Activated T-helper 1 cell treated with anti-CD3 and anti-CD28 coated beads, Interleukin-12 subunit alpha, Interleukin-12 subunit beta, Interleukin-2, Interleukin-4 antibody, amounts not matched to agents 30 ng/mL and 10 ng/mL and 1 ng/mL, durations not matched to agents 14 hours and 24 hours and 36 hours (primary cell): ENCODE results near the gene AGAP1. TPM values are rescaled to one million over a fixed set of nuclear protein-coding genes. Genes with fewer than 3 reads are reported as not detected.

Experiments
- DNase-seq: peaks from one replicate; pipeline ENCODE4 v3.0.0; 2021; ENCODE audit warnings: low spot score
- H3K27ac Mint-ChIP-seq: one replicate; pipeline ENCODE4 v1.8.0; 2021; ENCODE audit warnings: mild to moderate bottlenecking, mixed read lengths
- H3K27me3 Mint-ChIP-seq: one replicate; pipeline ENCODE4 v1.8.0; 2022; ENCODE audit warnings: mild to moderate bottlenecking, moderate library complexity, mixed read lengths; ENCODE audit not compliant: insufficient read depth
- H3K36me3 Mint-ChIP-seq: one replicate; pipeline ENCODE4 v1.8.0; 2021; ENCODE audit warnings: low read depth, mixed read lengths
- H3K4me1 Mint-ChIP-seq: one replicate; pipeline ENCODE4 v1.8.0; 2021; ENCODE audit warnings: low read depth, mixed read lengths
- H3K4me3 Mint-ChIP-seq: one replicate; pipeline ENCODE4 v1.8.0; 2021; ENCODE audit warnings: mild to moderate bottlenecking, moderate library complexity, mixed read lengths
- H3K9me3 Mint-ChIP-seq: one replicate; pipeline ENCODE4 v1.8.0; 2021; ENCODE audit warnings: mixed read lengths
- intact Hi-C: fragments of 100-400 bp; cut with micrococcal nuclease; formaldehyde crosslinking; loops from one replicate; pipeline ENCODE4 v1.15.1; 2024
- total RNA-seq: library from RNA; stranded (reverse); gene quantifications from 2 replicates; pipeline ENCODE4 v1.2.3, GENCODE V29; 2022

The AGAP1 gene
- total RNA-seq, 1 donor from 2014 or later: 2.0 TPM

GRCh38 chr2:235634435-235635158 lies 140.8 kb downstream of the AGAP1 start:
- H3K27ac Mint-ChIP-seq: no peak overlapping the region
- H3K4me1 Mint-ChIP-seq: no peaks in the 10 kb centered on the region
- H3K9me3 Mint-ChIP-seq: no peaks in the 10 kb centered on the region
- no peak for DNase-seq
- intact Hi-C loops: no loop called here
- no peaks in the 10 kb centered on the region for H3K27me3 Mint-ChIP-seq
- H3K4me3 Mint-ChIP-seq: no peak overlapping the region
- no peaks in the 10 kb centered on the region for H3K36me3 Mint-ChIP-seq

GRCh38 chr2:235636546-235636945 lies 142.7 kb downstream of the AGAP1 start:
- H3K4me1 Mint-ChIP-seq: no peaks in the 10 kb centered on the region
- no peaks in the 10 kb centered on the region for H3K27me3 Mint-ChIP-seq
- H3K36me3 Mint-ChIP-seq: no peaks in the 10 kb centered on the region
- H3K27ac Mint-ChIP-seq: no peak overlapping the region
- intact Hi-C loops: no loop called here
- no peak overlapping the region for H3K4me3 Mint-ChIP-seq
- H3K9me3 Mint-ChIP-seq: no peaks in the 10 kb centered on the region
- no peak for DNase-seq

- H3K4me1 Mint-ChIP-seq: no peaks in the 10 kb centered on the region
These were observed 144.1 kb downstream of the AGAP1 start for GRCh38 chr2:235637896-235638295.

GRCh38 chr2:235638541-235639427 lies 144.9 kb downstream of the AGAP1 start:
- intact Hi-C loops: no loop called here
- no peaks in the 10 kb centered on the region for H3K4me1 Mint-ChIP-seq
- no peak overlapping the region for H3K27ac Mint-ChIP-seq
- H3K36me3 Mint-ChIP-seq: no peaks in the 10 kb centered on the region
- no peaks in the 10 kb centered on the region for H3K27me3 Mint-ChIP-seq
- H3K9me3 Mint-ChIP-seq: no peaks in the 10 kb centered on the region
- H3K4me3 Mint-ChIP-seq: no peak overlapping the region
- no peak for DNase-seq

More at GRCh38 chr2:235637896-235638295, 144.1 kb downstream of the AGAP1 start:
- no peak overlapping the region for H3K4me3 Mint-ChIP-seq
- intact Hi-C loops: no loop called here
- H3K36me3 Mint-ChIP-seq: no peaks in the 10 kb centered on the region
- no peak for DNase-seq
- no peaks in the 10 kb centered on the region for H3K27me3 Mint-ChIP-seq
- H3K27ac Mint-ChIP-seq: no peak overlapping the region
- H3K9me3 Mint-ChIP-seq: no peaks in the 10 kb centered on the region

- H3K36me3 Mint-ChIP-seq: no peaks in the 10 kb centered on the region
- no peak for DNase-seq
- no peaks in the 10 kb centered on the region for H3K27me3 Mint-ChIP-seq
- intact Hi-C loops: no loop called here
- H3K9me3 Mint-ChIP-seq: no peaks in the 10 kb centered on the region
- H3K4me1 Mint-ChIP-seq: no peaks in the 10 kb centered on the region
- H3K27ac Mint-ChIP-seq: no peak overlapping the region
- H3K4me3 Mint-ChIP-seq: no peak overlapping the region
These were observed 145.6 kb downstream of the AGAP1 start for GRCh38 chr2:235639428-235639773.

GRCh38 chr2:235639885-235640284 lies 146.0 kb downstream of the AGAP1 start:
- no peaks in the 10 kb centered on the region for H3K36me3 Mint-ChIP-seq
- no peaks in the 10 kb centered on the region for H3K9me3 Mint-ChIP-seq
- H3K4me3 Mint-ChIP-seq: no peak overlapping the region
- no peak for DNase-seq
- H3K27ac Mint-ChIP-seq: no peak overlapping the region
- no peaks in the 10 kb centered on the region for H3K4me1 Mint-ChIP-seq
- no peaks in the 10 kb centered on the region for H3K27me3 Mint-ChIP-seq
- intact Hi-C loops: no loop called here

- no peaks in the 10 kb centered on the region for H3K4me1 Mint-ChIP-seq
- no peaks in the 10 kb centered on the region for H3K9me3 Mint-ChIP-seq
- intact Hi-C loops: no loop called here
- no peak overlapping the region for H3K27ac Mint-ChIP-seq
- H3K27me3 Mint-ChIP-seq: no peaks in the 10 kb centered on the region
- H3K36me3 Mint-ChIP-seq: no peaks in the 10 kb centered on the region
- H3K4me3 Mint-ChIP-seq: no peak overlapping the region
- DNase-seq: no peak
These were observed 146.5 kb downstream of the AGAP1 start for GRCh38 chr2:235640377-235640776.

GRCh38 chr2:235640926-235641723 lies 147.3 kb downstream of the AGAP1 start:
- H3K27ac Mint-ChIP-seq: no peak overlapping the region
- H3K4me1 Mint-ChIP-seq: no peaks in the 10 kb centered on the region
- no peaks in the 10 kb centered on the region for H3K36me3 Mint-ChIP-seq
- no peak overlapping the region for H3K4me3 Mint-ChIP-seq
- no peaks in the 10 kb centered on the region for H3K9me3 Mint-ChIP-seq
- intact Hi-C loops: no loop called here
- no peak for DNase-seq
- H3K27me3 Mint-ChIP-seq: no peaks in the 10 kb centered on the region

- no peaks in the 10 kb centered on the region for H3K36me3 Mint-ChIP-seq
- no peak for DNase-seq
- H3K27ac Mint-ChIP-seq: no peak overlapping the region
- no peaks in the 10 kb centered on the region for H3K27me3 Mint-ChIP-seq
- no peaks in the 10 kb centered on the region for H3K9me3 Mint-ChIP-seq
- H3K4me3 Mint-ChIP-seq: no peak overlapping the region
- intact Hi-C loops: no loop called here
- H3K4me1 Mint-ChIP-seq: no peaks in the 10 kb centered on the region
These were observed 148.1 kb downstream of the AGAP1 start for GRCh38 chr2:235641956-235642355.

- Mint-ChIP-seq H3K4me1 (no peaks in the 10 kb centered on the region), H3K36me3 (no peaks in the 10 kb centered on the region), H3K4me3 (no peak overlapping the region), H3K27me3 (no peaks in the 10 kb centered on the region), H3K27ac (no peak overlapping the region), H3K9me3 (no peaks in the 10 kb centered on the region)
- intact Hi-C loops: no loop called here
- DNase-seq: no peak
These were observed 148.7 kb downstream of the AGAP1 start for GRCh38 chr2:235642446-235643098.

- Mint-ChIP-seq H3K4me3 (no peak overlapping the region), H3K36me3 (no peaks in the 10 kb centered on the region), H3K9me3 (no peaks in the 10 kb centered on the region), H3K27ac (no peak overlapping the region), H3K4me1 (no peaks in the 10 kb centered on the region), H3K27me3 (no peaks in the 10 kb centered on the region)
- DNase-seq: no peak
- intact Hi-C loops: no loop called here
These were observed 150.1 kb downstream of the AGAP1 start for GRCh38 chr2:235643680-235644511.

GRCh38 chr2:235647264-235647663 lies 153.4 kb downstream of the AGAP1 start:
- Mint-ChIP-seq H3K4me3 (no peak overlapping the region), H3K36me3 (no peaks in the 10 kb centered on the region), H3K27me3 (peaks cover under 1% of the 10 kb centered on the region), H3K9me3 (no peaks in the 10 kb centered on the region), H3K27ac (no peak overlapping the region), H3K4me1 (no peaks in the 10 kb centered on the region)
- intact Hi-C loops: no loop called here
- DNase-seq: no peak
